Breast epithelium (tissue), 3 donors: ENCODE data around the gene ZNF750.

ENCODE experiments used
- CTCF ChIP-seq, 3 donors: fragments of 450-650 bp; IDR thresholded peaks; one replicate each; pipeline ENCODE4 v1.5.1; 2016 to 2017; ENCODE audit warnings: antibody characterized with exemption in 3 of 3, mild to moderate bottlenecking in 3 of 3, moderate library complexity in 3 of 3
- POLR2AphosphoS5 ChIP-seq, 3 donors: sonication (generic); formaldehyde crosslinking; IDR thresholded peaks; one replicate each; pipeline ENCODE4 v1.6.1; 2017; ENCODE audit warnings: antibody characterized with exemption in 3 of 3

- TF ChIP-seq POLR2AphosphoS5 (IDR thresholded peaks at IDR 0.05) (no peak), CTCF (IDR thresholded peaks at IDR 0.05) (no peak)
Observed at GRCh38 chr17:82887255-82888164, 47.7 kb upstream of the ZNF750 start.
